Suprapubic skin (tissue), 4 donors: ENCODE data around the gene FOXC1.

Source experiments
- EP300 ChIP-seq: sonication (generic); formaldehyde crosslinking; IDR thresholded peaks from one replicate; pipeline ENCODE4 v1.6.1; 2017; ENCODE audit warnings: antibody characterized with exemption
- POLR2A ChIP-seq, 2 donors: fragments of 450-650 bp; IDR thresholded peaks; one replicate each; pipeline ENCODE4 v1.6.1; 2017; ENCODE audit warnings: antibody characterized with exemption in 2 of 2, mild to moderate bottlenecking in 2 of 2, moderate library complexity in 2 of 2
- POLR2AphosphoS5 ChIP-seq, 3 donors: sonication (generic); formaldehyde crosslinking; IDR thresholded peaks; one replicate each; pipeline ENCODE4 v1.6.1; 2017; ENCODE audit warnings: antibody characterized with exemption in 3 of 3
- TF ChIP-seq, protein P1 (sequence below), 2 donors: fragments of 200-600 bp in 1 of 2; fragments of 450-650 bp in 1 of 2; sonication (generic) in 1 of 2; IDR thresholded peaks; one replicate each; pipeline ENCODE4 v1.5.1; 2016 to 2019; ENCODE audit warnings: antibody characterized with exemption in 2 of 2, mild to moderate bottlenecking in 1 of 2, moderate library complexity in 1 of 2

DNA sequence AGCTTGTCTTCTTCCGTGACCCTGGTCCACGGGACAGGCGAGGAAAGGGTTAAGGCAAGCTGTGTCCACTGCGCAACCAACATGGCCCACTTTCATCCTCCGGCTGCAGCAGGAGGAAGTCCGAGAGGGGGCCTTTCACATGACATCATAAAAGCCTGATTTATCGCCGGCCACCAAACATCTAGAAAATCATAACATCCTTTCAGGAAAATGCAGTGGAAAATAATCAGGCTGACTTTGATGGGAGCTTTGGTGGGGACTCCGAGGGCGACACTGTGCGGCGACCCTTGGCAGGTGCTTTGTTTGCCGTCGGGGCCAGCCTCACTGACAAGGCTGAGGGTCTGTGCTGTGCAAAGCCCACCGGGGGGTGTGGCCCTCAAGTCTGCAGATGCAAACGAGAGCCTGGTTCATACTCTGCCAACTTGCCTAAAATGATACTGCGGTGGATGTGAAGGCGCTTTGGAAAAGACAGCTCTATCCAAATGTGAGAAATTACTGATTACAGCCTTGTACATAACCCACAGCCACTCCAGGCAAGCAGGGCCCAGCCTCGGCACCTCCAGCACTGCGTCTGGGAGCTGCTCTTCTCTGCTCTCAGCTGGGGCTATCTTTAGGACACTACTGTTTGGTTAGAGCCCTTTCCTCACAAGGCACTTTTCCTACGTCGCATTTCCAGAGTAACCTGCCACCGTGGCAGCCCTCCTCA, 25.7 kb downstream of the FOXC1 start:
- no peak for TF ChIP-seq POLR2A (IDR thresholded peaks at IDR 0.05)
- TF ChIP-seq, protein P1, sequence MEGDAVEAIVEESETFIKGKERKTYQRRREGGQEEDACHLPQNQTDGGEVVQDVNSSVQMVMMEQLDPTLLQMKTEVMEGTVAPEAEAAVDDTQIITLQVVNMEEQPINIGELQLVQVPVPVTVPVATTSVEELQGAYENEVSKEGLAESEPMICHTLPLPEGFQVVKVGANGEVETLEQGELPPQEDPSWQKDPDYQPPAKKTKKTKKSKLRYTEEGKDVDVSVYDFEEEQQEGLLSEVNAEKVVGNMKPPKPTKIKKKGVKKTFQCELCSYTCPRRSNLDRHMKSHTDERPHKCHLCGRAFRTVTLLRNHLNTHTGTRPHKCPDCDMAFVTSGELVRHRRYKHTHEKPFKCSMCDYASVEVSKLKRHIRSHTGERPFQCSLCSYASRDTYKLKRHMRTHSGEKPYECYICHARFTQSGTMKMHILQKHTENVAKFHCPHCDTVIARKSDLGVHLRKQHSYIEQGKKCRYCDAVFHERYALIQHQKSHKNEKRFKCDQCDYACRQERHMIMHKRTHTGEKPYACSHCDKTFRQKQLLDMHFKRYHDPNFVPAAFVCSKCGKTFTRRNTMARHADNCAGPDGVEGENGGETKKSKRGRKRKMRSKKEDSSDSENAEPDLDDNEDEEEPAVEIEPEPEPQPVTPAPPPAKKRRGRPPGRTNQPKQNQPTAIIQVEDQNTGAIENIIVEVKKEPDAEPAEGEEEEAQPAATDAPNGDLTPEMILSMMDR (IDR thresholded peaks at IDR 0.05), result no peak
- no peak for TF ChIP-seq POLR2AphosphoS5 (IDR thresholded peaks at IDR 0.05)
- TF ChIP-seq EP300, result no peak
